ENCODE results near the gene TBC1D24.

Gene TBC1D24

DNA sequence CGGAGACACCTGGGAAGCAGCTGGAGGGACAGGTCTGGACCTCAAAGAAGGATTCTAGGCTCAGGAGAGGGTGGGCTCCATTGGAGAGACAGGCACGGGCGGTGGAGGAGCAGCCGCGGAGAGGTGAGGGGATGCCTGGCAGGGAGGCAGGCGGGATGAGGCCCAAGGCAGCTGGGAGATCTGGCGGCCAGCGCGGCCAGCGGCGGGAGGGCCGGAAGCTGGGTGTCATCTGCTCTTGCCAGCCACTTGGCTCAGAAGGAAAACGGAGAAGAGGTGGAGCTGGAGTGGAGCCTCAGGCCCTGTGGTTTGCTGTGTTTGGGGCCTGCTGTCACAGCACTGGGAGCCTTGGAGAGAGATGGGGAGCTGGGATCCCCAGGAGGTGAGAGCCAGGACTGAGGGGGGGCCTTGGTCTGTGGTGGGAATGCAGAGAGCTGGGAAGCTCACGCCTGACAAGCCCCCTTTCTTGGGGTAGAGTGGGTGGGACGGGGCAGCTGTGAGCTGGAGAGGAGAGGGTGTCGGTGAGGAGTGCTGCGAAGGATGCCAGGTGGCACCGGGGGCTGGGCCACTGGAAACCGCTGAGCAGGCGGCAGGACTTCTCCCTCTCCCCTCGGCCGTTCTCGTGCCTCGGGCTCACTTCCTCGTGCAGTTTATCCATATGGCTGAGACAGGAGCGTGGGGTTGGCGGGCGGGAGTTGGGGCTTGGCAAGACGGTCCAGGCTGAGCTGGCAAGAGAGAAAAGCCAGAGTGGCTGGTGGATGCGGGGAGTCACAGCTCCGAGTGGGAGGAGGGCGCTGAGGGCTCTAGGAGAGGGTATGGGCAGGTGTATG is 8.0 kb downstream of the TBC1D24 start:
- no peak for DNase-seq (ENCODE audit: low read depth)

DNA sequence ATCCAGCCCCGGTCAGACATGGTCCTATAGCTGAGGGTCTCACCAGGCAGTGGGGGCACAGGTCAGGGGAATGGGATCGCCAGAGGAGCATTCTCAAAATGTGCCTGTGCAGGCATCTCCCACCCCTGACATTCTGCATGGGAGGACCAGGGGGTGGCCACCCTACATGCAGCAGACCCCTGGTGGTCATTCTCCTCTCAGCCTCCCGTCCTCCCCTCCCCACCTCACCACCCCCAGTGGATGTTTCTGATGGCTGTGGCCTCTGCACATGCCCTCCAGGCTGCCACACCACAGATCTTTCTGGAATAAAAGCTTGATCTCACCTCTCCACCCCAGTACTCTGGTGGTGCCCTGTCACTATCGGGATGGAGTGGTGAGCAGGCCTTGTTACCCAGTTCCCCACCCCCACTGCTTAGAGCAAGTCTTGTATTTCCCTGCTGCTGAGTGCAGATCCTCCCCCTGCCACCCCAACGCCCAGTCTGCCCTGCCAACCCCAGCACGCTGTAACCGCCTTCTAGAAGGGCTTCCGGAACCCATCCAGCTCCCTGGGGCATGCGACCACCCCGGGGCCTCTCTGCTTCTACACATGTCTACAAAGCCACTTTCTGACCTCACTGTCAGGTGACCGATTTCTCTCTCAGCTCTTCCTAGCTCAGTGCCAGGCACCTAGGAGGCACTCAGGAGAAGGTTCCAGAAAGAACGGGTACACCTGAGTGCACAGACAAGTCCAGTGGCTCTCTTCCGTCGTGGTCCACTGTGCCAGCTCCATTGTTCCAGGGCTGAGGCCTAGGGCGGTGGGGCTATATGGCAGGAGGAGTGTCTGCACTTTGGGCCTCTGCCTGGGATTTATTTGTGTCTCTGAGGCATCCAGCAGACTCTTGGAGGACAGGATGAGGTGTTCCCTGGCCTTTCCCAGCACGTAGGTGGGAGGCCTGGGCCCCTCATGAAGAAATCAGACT is 9.3 kb downstream of the TBC1D24 start:
- no peak for DNase-seq (ENCODE audit: low read depth)

DNA sequence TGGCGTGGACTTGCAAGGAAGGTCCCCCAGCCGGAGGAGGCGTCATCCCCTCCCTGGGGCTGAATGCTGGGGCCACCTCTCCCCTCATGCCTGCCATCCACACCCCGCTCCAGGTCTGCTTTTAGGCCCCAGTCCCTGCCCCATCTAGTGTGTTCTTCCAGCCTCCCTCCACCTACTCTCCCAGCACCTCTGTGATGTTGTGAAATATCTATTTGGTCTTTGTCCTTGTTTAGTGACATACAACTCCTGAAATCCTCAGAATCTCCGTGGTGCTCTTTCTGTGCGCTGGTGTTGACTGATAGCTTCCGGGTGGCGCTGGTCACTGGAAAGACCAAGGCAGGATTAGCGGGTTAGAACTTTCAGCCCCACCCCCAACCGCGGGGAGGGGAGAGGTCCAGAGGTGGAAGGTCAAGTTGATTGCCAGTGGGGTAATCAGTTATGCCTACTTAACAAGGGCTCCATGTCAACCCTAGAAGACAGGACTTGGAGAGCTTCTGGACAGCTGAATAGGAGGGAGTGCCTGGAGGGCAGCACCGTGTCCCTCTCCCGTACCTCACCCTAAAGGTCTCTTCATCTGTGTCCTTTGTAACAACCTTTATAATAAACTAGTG is 10.1 kb downstream of the TBC1D24 start:
- no peak for DNase-seq (ENCODE audit: low read depth)

DNA sequence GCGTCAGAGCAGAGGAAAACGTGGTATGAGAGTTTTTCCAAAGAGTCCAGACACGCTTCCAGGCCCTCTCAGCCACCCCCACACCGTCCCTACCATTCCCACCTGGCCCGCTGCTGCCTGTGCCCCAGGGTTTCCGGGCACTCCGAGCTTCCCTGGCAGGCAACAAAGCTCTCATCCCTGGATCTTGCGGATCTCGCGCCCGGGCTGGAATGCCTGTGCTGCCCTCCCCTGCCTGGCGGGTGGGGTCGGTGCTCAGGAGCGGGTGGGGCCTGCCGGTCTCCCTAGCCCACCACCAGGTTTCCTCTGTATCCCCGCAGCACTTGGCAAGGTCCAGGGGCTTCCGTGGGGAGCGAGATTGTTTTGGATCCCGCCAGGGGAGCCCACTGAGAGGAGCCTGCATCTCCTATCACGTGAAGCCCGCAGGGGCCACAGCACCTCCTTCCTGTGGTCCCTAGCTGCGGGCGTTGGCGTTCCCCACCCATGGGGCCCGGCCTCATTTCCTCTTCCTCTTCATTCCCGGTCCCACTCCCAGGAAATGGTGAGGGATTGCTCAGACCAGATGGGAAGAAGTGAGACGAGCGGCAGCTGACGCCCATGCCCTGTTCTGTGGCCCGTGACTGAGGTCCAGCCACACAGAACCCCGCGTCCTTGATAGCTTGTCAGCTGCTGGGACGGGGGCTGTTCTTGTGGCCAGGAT is 11.0 kb downstream of the TBC1D24 start:
- DNase-seq (ENCODE audit: low read depth) = no peak

DNA sequence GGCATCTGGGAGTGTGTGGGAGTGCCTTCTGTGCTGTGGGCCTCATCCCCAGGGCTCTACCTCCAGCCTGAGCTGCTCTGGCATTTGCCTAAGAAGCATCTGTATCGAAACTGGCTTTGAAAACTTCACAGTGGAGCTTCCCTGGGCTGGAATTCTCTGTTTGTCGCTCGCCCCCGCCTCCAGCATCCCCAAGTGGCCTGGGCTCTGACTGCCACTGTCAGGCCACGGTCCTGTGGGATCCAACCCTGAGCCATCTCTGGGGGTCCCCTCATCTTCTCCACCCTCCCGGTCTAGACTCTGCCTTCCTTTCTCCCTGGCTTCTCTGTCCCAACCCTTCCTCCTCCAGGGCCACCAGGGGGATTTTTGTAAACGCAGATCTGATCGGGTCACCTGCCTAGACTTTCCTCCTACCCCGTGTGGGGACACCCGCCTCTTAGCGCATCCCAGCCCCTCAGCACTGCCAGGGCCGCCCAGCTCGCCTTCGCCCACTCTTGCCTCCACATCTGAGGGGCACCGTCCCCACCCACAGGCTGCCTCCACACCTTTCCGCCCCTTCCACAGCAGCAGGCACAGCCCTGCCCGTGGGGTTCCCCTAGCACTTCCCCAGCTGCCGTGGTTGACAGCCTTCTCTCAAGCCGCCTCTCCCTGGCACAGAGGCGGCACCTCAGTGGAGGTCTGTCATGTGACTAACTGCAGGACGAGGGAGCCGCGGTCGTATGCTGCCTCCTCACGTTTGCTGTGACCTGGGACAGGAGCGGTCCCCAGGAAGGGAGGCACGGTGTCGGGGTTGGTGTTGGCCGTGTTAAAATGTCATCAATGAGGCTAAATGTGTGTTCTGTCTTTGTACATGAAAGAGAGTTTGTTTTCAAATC is 12.0 kb downstream of the TBC1D24 start:
- DNase-seq (ENCODE audit: low read depth) = no peak

DNA sequence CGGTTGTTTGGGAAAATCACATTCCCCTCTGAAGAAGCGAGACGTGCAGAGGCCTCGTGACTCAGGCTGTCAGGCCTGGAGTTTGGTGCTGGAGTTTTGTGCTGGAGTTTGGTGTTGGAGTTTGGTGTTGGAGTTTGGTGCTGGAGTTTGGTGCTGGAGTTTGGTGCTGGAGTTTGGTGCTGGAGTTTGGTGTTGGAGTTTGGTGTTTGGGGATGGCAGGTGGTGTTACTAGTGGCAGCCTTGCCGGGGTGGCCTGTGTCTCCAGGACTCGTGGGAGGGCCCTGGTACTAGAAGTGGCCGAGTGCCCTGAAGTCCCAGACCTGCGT is 12.6 kb downstream of the TBC1D24 start:
- no peak for DNase-seq (ENCODE audit: low read depth)

DNA sequence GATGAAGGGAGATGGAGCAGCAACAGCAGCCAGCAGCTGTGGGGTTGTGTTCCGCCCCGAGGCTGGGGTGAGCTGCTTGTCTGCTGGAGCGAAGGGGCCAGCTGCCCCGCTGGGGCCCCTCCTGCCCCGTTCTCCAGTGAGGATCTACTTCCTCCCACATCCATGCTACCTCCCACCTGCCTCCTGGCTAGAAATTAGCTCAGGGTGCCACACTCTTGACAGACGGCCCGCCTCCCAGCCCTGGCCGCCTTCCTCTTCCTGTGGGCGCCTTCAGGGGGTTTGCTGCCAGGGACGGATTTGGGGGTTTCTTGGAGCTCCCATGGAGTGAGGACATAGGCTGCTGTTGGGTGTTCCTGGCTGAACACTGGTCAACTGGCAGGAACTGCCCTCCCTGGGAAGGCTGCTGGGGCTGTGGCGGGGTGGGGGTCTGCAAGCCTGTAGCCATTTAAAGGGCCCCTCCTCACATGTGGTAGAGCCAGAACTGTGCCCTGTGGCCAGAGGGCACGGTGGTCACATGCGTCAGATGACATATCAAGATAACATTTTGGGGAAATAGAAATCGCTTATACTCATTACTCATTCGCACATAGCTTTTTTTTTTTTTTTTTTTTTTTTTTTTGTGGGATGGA is 13.1 kb downstream of the TBC1D24 start:
- no peak for DNase-seq (ENCODE audit: low read depth)

DNA sequence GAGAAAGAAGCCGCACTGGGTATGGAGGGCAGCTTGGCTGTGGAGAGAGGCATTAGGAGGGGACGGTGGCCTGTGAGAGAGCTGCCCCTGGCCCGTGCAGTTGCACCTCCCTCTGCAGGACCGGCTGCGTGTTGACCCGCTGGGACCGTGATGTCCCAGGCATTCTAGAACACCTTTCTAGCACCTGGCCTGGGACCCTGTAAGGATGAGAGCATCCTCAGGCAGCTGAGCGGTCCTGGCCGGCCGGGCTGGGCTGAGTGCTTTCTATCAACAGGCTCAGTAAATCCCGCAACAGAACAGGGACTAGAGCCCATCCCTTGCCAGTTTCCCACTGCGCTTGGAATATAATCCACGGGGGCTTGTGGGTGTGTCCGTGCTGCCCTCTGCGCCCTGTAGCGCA is 14.7 kb downstream of the TBC1D24 start:
- no peak for DNase-seq (ENCODE audit: low read depth)

DNA sequence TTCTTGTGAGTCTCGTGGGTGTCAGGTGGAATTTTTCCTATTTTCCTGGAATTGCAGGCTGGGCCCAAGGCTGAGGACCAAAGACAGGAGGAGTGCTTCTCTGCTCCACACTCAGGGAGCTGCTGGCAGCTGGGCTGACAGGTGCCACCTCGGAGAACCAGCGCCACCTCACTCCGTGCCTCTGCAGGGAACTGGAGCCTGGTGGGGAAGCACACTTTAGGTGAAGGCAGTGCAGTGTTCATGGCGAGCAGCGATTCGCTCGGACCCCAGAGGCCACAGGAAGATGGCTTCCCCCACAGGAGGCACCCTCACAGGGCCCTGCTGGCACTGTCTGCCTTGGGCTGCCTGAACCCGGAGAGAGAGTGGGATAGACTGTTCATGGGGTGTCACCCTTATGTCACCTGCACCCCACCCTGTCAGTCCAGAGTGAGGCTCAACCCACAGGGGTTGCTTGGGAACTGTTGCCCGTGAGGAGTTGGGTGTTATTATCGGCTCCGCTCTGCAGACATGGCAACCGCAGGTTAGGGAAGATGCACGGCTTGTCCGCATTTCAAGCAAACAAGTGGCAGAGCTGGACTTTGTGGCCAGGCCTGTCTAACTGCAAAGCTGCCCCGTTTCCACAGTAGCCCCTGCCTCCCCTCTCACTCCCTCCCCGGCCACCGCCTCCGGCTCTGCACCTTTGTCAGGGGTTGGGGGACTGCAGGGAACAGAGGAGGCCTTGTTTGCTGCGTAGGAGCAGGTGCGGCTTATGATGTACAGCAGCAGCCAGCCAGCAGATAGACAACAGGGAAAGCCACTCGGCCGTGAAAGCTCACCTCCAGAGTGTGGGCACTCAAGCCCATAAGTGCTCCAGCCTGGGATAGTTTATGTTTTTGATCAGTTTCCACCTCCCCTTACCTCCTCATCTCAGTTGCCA is 15.5 kb downstream of the TBC1D24 start:
- no peak for DNase-seq (ENCODE audit: low read depth)

DNA sequence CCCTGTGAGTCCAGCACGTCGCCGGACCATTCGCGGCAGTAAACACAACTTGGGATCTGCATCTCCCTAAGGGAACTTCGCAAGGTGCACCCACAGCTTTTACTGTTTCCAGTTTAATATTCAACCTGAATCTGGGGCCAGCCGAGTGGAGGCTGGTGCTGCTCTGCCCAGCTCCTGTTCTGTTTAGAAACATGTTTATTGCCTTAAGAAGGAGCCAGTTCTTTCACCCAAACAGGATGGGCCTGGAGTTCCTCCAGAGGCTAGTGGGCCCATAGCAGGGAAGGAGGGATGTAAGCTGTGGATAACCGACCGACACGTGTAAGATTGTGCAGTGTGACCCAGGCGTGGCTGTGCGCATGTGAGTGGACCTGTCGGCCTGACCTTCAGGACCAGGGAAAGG is 17.4 kb downstream of the TBC1D24 start:
- no peak for DNase-seq (ENCODE audit: low read depth)

DNA sequence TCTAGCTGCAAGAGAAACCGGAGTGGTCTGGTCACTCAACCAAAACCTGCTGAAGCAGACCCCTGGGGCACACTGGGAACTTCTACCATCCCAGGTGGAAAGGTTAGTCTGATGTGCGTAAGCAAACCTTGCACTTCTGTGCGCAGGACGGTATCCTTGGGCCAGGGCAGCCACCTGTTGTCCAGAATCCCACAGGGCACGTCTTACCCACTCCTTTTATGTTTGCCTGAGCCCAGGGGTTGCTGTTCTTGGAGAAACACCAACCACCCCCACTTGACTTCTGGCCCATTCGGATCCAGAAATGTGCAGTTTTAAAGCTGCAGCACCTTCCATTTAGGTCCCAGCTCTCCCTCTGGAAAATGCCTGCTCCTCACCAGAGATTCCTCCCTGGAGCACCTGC is 18.7 kb downstream of the TBC1D24 start:
- DNase-seq (ENCODE audit: low read depth) = no peak

DNA sequence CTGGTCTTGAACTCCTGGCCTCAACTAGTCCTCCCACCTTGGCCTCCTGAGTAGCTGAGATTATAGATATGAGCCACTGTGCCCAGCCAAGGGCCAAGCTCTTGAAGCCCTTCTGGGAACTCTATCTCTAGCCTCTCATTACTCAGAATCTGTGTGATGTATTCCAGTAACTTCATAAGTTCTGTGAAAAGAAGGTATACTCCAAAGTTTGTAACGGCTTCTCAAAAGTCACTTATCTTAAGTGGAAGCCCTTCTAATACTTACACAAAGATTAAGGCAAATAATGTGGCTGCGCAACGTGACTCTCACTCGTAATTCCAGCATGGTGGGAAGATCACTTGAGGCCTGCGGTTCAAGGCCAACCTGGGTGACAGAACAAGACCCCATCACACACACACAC is 19.7 kb downstream of the TBC1D24 start:
- no peak for DNase-seq (ENCODE audit: low read depth)

DNA sequence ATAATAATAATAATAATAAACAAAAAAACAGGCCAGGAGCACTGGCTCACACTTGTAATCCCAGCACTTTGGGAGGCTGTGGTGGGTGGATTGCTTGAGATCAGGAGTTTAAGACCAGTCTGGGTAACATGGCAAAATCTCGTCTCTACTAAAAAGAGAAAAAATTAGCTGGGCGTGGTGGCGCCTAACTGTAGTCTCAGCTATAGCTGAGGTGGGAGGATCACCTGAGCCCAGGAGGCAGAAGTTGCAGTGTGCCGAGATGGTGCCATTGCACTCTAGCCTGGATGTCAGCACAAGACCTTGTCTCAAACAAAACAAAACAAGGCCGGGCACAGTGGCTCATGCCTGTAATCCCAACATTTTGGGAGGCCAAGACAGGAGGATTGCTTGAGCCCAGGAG is 20.1 kb downstream of the TBC1D24 start:
- DNase-seq (ENCODE audit: low read depth) = no peak

DNA sequence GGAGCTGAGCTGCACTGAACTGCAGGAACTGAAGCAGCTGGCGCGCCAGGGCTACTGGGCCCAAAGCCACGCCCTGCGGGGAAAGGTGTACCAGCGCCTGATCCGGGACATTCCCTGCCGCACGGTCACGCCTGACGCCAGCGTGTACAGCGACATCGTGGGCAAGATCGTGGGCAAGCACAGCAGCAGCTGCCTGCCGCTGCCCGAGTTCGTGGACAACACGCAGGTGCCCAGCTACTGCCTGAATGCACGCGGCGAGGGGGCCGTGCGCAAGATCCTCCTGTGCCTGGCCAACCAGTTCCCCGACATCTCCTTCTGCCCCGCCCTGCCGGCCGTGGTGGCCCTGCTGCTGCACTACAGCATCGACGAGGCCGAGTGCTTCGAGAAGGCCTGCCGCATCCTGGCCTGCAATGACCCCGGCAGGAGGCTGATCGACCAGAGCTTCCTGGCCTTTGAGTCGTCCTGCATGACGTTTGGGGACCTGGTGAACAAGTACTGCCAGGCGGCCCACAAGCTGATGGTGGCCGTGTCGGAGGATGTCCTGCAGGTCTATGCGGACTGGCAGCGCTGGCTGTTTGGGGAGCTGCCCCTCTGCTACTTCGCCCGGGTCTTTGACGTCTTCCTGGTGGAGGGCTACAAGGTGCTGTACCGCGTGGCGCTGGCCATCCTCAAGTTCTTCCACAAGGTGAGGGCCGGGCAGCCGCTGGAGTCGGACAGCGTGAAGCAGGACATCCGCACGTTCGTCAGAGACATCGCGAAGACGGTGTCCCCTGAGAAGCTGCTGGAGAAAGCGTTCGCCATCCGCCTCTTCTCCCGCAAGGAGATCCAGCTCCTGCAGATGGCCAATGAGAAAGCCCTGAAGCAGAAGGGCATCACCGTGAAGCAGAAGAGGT is 21.5 kb downstream of the TBC1D24 start:
- no peak for DNase-seq (ENCODE audit: low read depth)

DNA sequence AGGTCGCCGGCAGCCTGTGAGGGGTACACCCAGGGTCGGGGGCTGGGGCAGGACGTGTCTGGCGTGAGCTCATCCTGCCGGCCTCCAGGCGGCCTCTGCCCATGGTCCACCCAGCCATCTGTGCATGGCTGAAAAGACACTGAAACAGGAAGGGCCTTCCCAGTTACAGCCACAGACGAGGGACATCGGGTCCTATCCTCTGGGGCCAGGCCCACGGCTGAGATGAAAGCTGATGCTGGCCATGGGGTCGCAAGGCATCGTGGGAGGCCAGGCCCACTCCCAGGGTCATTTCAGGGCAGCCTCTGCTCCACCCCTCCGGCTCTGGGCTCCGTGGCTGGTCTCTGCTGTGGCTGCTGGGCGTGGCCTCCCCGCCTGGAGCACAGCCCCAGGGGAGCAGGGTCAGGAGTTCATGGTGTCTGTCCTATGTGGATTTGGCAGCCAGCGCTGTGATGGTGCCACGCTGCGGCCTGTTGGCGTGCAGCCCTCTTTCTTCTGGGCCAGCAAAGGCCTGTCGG is 22.2 kb downstream of the TBC1D24 start:
- no peak for DNase-seq (ENCODE audit: low read depth)

DNA sequence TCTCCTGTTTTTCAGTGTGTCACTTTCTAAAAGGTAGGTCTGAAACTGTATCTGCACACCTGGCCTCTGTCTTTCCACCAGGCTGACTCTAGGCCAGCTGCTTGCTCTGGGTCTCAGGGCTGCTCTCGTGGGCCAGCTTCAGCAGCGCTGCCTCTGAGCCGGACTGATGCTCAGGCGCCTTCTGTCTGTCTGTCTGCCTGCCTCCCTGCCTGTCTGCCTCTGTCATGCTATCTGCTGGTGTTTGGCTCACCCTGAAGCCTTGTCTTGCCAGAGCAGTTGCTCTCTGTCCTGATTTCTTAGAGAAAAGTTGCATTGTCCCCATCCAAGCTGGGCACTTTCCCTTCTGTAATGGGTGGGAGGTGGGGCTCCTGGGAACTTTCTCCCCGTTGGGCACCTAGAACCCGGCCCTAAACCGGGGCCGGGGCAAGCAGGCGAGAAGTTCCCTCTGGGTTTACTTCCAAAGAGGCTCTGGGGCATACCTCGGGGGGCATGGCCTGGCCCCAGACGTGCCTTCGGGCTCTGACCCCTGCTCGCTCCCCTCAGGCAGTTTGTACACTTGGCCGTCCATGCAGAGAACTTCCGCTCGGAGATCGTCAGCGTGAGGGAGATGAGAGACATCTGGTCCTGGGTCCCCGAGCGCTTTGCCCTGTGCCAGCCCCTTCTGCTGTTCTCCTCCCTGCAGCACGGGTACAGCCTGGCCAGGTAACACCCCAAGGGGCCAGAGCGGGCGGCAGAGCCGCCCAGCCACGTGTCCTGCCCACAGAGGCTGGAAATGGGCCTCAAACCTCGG is 23.0 kb downstream of the TBC1D24 start:
- no peak for DNase-seq (ENCODE audit: low read depth)

DNA sequence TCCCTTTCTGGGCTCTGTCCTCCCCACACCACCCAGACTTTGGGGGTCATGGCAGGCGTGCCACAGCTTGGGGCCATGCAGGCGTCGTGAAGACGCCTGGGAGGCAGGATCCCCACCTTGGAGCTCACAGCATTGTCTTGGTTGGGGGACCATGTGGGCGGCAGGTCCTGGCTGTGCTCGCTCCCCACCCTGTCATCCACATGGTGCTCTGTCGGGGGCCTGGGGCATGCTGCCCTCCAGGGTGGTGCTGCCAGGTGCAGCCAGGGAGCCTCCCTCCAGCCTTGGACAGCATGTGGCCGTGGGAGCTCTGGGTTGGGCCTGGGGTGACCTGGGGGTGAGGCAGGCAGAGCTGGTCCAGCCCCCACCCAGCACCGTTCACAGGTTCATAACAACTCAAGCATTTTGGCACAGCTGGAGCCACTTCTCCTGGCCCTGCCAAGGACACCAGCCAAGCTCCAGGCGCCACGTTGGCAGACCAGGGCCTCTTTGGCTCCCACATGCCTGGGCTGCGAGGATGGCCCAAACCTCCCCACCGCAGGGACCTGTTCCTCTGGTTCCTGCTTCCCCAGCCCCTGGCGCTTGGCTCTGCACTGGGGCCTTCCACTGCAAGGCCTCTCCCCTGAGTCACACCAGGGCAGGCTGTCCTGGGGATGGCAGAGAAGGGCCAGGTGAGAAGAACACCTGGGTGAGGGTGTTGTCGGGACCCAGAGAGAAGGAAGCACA is 23.8 kb downstream of the TBC1D24 start:
- DNase-seq (ENCODE audit: low read depth) = no peak
